ENCODE results near the gene TAF4. TPM values are rescaled to one million over a fixed set of nuclear protein-coding genes. Genes with fewer than 3 reads are reported as not detected.

Gene TAF4
- total RNA-seq, 4 donors from 2014 or later: 18.0 to 31.8 (median 25.8) TPM

DNA sequence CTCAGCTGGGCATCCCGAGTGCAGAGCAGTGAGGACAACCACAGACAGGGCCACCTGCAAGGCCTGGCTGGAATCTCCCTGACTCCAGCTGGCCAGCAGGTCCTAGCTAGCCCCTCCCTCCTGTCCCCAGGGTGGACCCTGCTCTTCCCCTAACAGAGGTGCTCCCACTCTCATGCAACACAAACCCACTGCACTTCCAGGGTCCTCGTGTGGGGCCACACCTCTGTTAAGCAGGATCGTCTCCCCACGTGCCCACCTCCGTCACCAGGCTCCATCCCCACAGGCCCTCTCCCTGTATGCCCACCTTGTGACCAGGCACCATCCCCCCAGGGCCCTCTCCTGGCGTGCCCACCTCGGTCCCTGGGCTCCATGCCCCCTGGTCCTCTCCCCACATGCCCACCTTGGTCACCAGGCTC, 17.3 kb downstream of the TAF4 start:
- Histone ChIP-seq H3K27ac (no peak overlapping the region), H3K4me1 (no peaks in the 10 kb centered on the region), H3K9me3 (no peaks in the 10 kb centered on the region), H3K36me3 (peaks cover 4% of the 10 kb centered on the region), H3K27me3 (no peaks in the 10 kb centered on the region), H3K4me3 (no peak overlapping the region)
- TF ChIP-seq, protein P1, sequence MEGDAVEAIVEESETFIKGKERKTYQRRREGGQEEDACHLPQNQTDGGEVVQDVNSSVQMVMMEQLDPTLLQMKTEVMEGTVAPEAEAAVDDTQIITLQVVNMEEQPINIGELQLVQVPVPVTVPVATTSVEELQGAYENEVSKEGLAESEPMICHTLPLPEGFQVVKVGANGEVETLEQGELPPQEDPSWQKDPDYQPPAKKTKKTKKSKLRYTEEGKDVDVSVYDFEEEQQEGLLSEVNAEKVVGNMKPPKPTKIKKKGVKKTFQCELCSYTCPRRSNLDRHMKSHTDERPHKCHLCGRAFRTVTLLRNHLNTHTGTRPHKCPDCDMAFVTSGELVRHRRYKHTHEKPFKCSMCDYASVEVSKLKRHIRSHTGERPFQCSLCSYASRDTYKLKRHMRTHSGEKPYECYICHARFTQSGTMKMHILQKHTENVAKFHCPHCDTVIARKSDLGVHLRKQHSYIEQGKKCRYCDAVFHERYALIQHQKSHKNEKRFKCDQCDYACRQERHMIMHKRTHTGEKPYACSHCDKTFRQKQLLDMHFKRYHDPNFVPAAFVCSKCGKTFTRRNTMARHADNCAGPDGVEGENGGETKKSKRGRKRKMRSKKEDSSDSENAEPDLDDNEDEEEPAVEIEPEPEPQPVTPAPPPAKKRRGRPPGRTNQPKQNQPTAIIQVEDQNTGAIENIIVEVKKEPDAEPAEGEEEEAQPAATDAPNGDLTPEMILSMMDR (IDR thresholded peaks at IDR 0.05): no peak
- TF ChIP-seq POLR2A (IDR thresholded peaks at IDR 0.05) (no peak), POLR2AphosphoS5 (IDR thresholded peaks at IDR 0.05) (no peak), EP300 (IDR thresholded peaks at IDR 0.05) (no peak)
- DNase-seq (ENCODE audit: low spot score in 2 of 2): peak in 1 of 2 donors; percentile 25
- 92% methylated on average over 6 of the region's 7 CpGs for WGBS

DNA sequence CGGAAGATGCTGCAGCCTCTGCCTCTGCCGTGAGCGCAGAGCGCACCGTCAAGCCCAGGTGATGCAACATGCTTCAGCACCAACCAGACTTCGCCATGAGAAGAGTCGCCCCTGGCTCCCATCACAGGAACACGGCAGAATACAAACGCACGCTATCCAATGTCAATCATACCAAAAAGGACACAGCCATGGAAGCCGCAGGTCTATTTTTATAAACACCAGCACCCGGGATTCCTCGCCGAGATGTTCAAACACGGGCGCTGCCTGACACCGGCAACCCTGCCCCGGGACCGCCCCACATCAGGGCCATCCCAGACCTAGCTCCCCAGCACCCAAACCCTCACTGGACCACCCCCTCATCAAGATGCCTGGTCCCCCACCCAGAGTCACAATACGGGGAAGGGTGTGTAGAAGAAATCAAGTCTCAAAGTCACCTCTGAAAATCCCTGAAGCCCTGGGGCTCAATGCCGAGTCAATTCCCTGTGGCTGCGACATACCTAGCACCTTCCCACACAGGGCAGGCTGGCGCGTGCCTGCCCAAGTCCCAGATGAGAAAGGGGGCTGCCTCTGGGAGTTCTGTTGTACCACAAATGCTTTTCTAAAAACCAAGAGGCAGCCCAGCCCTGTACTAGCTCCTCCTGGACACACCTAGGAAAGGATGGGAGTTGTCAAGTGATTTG, 17.9 kb downstream of the TAF4 start:
- TF ChIP-seq POLR2A (IDR thresholded peaks at IDR 0.05): no peak
- TF ChIP-seq, protein P1 (IDR thresholded peaks at IDR 0.05): no peak
- TF ChIP-seq POLR2AphosphoS5 (IDR thresholded peaks at IDR 0.05): no peak
- TF ChIP-seq EP300 (IDR thresholded peaks at IDR 0.05): no peak
- 83% methylated on average over 24 of the region's 24 CpGs for WGBS
- no peaks in the 10 kb centered on the region for H3K4me1 ChIP-seq

DNA sequence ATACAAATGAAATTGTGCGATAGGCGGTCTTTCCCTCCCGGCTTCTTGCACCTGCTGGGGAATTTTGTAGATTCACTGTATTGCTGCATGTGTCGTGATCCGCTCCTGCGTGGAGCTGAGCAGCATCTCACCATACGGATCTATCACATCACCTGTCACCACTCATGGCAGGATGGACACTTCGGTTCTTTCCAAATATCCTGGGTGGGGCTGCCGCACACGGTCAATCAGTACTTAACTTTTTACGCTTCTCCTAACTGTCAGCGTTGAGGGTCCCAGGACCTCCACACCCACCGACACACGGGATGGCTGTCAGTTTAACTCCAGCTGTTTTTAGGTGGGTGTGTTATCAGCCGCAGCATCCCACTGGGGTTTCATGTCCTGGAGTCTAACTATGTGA, 19.2 kb downstream of the TAF4 start:
- H3K27me3 ChIP-seq: no peaks in the 10 kb centered on the region
- TF ChIP-seq, protein P1 (IDR thresholded peaks at IDR 0.05): no peak
- no peak for TF ChIP-seq EP300 (IDR thresholded peaks at IDR 0.05)
- no peak for TF ChIP-seq POLR2A (IDR thresholded peaks at IDR 0.05)
- TF ChIP-seq POLR2AphosphoS5 (IDR thresholded peaks at IDR 0.05): no peak
- H3K9me3 ChIP-seq: no peaks in the 10 kb centered on the region
- DNase-seq (ENCODE audit: low spot score in 2 of 2): no peak
- no peaks in the 10 kb centered on the region for H3K36me3 ChIP-seq
- no peak overlapping the region for H3K4me3 ChIP-seq
- 93% methylated on average over 15 of the region's 15 CpGs for WGBS
- no peak overlapping the region for H3K27ac ChIP-seq
- no peaks in the 10 kb centered on the region for H3K4me1 ChIP-seq

More for the DNA sequence above, 17.9 kb downstream of the TAF4 start:
- peak in 1 of 2 donors; percentile 26 for DNase-seq (ENCODE audit: low spot score in 2 of 2)
- no peak overlapping the region for H3K4me3 ChIP-seq
- H3K9me3 ChIP-seq: no peaks in the 10 kb centered on the region
- H3K27ac ChIP-seq: no peak overlapping the region
- no peaks in the 10 kb centered on the region for H3K36me3 ChIP-seq
- no peaks in the 10 kb centered on the region for H3K27me3 ChIP-seq

DNA sequence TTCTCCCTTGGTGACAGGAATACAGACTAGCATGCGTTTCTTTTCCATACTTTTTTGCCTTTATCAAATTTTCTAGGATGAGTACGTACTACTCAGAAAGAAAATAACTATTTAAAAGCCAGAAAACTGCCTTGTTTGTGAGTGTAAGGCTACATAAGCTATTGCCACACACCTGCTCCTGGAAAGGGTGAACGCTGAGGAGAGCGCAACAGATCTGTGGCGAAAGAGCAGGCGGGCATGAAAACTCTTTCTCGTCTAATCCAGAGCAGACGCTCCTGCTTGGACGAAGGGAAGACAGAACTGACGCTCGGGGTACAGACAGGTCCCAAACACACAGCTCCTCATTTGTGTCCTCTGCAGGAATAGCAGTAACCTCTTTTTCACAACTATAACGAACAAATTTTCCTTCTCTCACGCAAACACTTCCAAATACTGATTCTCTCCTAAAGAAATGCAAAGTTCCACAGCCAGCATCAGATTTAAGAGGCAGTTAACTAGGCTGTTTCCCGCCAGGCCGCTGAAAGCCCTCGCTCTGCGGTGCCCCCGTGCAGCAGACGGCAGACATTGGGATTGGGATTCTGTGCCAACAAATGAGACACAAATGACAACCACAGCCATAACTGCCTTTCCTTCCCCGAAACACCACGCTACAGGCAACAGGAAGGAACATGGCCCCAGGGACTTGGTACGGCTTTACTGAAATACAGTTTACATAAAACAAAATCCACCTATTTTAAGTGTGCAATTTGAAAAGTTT, 20.0 kb downstream of the TAF4 start:
- Histone ChIP-seq H3K27me3 (no peaks in the 10 kb centered on the region), H3K9me3 (no peaks in the 10 kb centered on the region), H3K4me3 (no peak overlapping the region), H3K4me1 (no peaks in the 10 kb centered on the region), H3K27ac (no peak overlapping the region), H3K36me3 (no peaks in the 10 kb centered on the region)
- TF ChIP-seq, protein P1 (IDR thresholded peaks at IDR 0.05): no peak
- TF ChIP-seq POLR2A (IDR thresholded peaks at IDR 0.05) (no peak), POLR2AphosphoS5 (IDR thresholded peaks at IDR 0.05) (no peak), EP300 (IDR thresholded peaks at IDR 0.05) (no peak)
- DNase-seq (ENCODE audit: low spot score in 2 of 2): no peak
- WGBS: 73% methylated on average over 22 of the region's 22 CpGs

DNA sequence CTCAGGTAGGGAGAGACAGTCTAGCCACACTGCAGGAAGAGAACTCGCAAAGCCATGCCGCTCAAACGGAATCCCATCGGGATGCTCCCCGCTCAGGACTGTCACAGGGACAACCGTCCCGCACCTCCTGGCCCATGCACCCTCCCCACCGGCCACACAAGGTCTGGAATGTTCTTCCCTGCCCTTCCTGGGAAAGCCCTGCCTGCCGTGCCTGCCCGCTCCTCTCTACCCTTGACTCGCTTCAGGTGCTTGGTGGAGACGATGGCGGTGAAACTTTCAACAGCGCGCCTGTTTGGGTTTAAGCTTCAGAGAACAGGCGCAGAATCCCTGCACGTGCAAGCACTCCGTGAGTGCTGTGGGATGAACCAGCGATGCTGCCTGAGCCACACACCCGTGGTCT, 20.6 kb downstream of the TAF4 start:
- Histone ChIP-seq H3K4me3 (no peak overlapping the region), H3K27me3 (no peaks in the 10 kb centered on the region), H3K36me3 (no peaks in the 10 kb centered on the region), H3K27ac (no peak overlapping the region), H3K4me1 (no peaks in the 10 kb centered on the region), H3K9me3 (no peaks in the 10 kb centered on the region)
- WGBS: 88% methylated on average over 20 of the region's 20 CpGs
- no peak for DNase-seq (ENCODE audit: low spot score in 2 of 2)
- TF ChIP-seq, protein P1 (IDR thresholded peaks at IDR 0.05): no peak
- no peak for TF ChIP-seq POLR2AphosphoS5 (IDR thresholded peaks at IDR 0.05)
- no peak for TF ChIP-seq POLR2A (IDR thresholded peaks at IDR 0.05)
- no peak for TF ChIP-seq EP300 (IDR thresholded peaks at IDR 0.05)
